WTC11 (cell line): Measurements from ENCODE around the gene NAT16.

Source experiments
- ATF3 ChIP-seq: sonication (generic); formaldehyde crosslinking; conservative IDR thresholded peaks from 2 replicates; pipeline ENCODE4 v1.8.1; 2022; ENCODE audit warnings: mild to moderate bottlenecking, missing genetic modification reagents
- CTCF ChIP-seq: fragments of 200-600 bp; IDR thresholded peaks from 2 replicates; pipeline ENCODE4 v1.8.0; 2022; ENCODE audit warnings: antibody characterized with exemption
- JUN ChIP-seq: sonication (generic); formaldehyde crosslinking; IDR thresholded peaks from 2 replicates; pipeline ENCODE4 v1.8.0; 2023; ENCODE audit warnings: mild to moderate bottlenecking, missing genetic modification reagents

- TF ChIP-seq CTCF (no peak), JUN (CRISPR knock-in tag) (no peak), ATF3 (no peak)
Observed at GRCh38 chr7:101172854-101173751, 7.0 kb downstream of the NAT16 start.
